ENCODE measurements around the gene MS4A4A. TPM values are rescaled to one million over a fixed set of nuclear protein-coding genes. Genes with fewer than 3 reads are reported as not detected.
A peak's percentile ranks its signal among the peaks of the same experiment; 100 is the strongest.

MS4A4A gene
- not detected for polyA plus RNA-seq

DNA sequence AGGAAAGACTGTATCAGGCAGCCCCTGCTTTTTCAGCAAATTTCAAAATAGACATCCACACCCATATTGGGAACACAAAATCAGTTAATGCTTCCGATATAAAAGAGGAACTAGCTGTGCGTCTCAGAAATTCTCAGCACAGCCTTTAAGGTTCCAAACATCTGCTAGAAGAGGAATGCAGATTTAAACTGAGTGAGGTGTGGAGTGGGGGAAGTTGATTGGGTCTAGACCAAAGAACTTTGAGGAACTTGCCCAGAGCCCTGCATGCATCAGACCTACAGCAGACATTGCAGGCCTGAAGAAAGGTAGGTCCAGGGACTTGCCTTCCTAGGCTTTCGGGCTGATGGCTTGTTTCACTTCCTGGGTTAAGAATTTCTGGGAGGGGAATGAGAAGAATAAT lies at the start of gene MS4A4A:
MS4A4A (plus strand) TSS at position 255 of the 400 bp plus-strand sequence; CDS start at position 265, 10 bp downstream.
- H3K4me1 Mint-ChIP-seq, result peaks cover 7 to 11% (median 9%) of the 10 kb centered on the region in 3 donors
- no peaks in the 10 kb centered on the region for H3K36me3 Mint-ChIP-seq
- peaks cover 0 to 1% (median 0%) of the 10 kb centered on the region in 3 donors for H3K9me3 Mint-ChIP-seq
- peak within 1 kb of the TSS in 1 of 3 donors; percentile 54 for H3K27ac Mint-ChIP-seq
- peak within 1 kb of the TSS in 1 of 4 donors; percentile 78 for H3K4me3 Mint-ChIP-seq
- H3K27me3 Mint-ChIP-seq, result no peaks in the 10 kb centered on the region

DNA sequence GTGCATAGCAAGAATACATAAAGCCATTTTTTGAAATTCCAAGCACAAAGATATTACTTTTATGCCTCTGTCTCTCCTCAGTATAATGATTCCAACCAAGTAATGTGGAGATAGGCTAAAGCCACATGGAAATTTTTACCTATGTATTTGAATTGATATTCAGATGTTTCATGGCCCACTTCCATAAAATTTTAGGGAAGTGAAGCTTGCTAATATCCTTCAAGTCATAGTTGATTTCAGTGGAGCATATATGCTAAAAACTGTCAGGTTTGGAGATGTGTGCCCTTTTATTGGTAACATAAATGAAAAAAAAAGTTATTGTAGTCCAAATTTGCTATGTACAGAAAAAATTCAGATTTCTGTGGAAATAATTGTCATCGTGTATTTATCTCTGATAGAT lies 49.8 kb upstream of the MS4A4A start:
- Mint-ChIP-seq H3K4me3 (no peak overlapping the region), H3K27me3 (peaks cover 5% of the 10 kb centered on the region), H3K27ac (no peak overlapping the region), H3K4me1 (no peaks in the 10 kb centered on the region), H3K9me3 (no peaks in the 10 kb centered on the region), H3K36me3 (no peaks in the 10 kb centered on the region)

DNA sequence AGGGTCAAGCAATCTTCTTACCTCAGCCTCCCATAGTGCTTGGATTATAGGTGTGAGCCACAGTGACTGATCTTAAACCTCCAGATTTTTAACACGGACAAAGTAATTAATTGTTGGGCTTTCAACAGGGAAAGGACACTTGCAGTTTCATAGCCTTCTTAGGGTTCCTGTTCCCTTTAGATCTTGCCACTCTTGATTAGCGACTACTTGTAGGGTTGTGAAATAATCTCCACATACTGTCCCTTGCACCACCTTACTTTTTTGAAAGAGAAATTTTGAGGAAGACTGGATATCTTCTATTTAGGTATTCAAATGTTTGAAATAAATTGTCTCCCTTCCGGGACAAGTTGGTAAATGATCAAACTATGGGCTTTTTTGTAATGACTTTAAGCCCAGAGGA lies 45.1 kb upstream of the MS4A4A start:
- Mint-ChIP-seq H3K36me3 (no peaks in the 10 kb centered on the region), H3K9me3 (no peaks in the 10 kb centered on the region), H3K4me3 (no peak overlapping the region), H3K4me1 (no peaks in the 10 kb centered on the region), H3K27me3 (peaks cover 4% of the 10 kb centered on the region), H3K27ac (no peak overlapping the region)

DNA sequence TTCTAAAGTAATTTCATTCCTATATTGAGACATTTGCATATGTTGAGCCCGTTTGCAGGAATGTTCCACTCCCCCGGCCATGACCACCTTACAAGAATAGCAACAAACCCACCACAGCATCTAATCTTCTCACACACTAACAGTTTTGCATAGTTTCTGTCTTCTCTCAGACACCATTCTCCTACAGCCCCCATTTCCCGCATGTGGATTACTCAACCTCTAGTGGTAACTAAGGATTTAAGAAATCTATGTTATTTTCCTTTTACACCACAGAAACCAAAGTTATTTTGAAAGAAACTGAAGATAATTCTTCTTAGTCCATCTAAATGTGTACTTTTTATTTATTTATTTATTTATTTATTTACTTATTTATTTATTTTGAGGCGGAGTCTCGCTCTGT lies 39.8 kb upstream of the MS4A4A start:
- Mint-ChIP-seq H3K27me3 (peaks cover 10% of the 10 kb centered on the region), H3K9me3 (no peaks in the 10 kb centered on the region), H3K27ac (no peak overlapping the region), H3K36me3 (no peaks in the 10 kb centered on the region), H3K4me1 (peaks cover 2 to 9% (median 8%) of the 10 kb centered on the region in 3 donors), H3K4me3 (no peak overlapping the region)

DNA sequence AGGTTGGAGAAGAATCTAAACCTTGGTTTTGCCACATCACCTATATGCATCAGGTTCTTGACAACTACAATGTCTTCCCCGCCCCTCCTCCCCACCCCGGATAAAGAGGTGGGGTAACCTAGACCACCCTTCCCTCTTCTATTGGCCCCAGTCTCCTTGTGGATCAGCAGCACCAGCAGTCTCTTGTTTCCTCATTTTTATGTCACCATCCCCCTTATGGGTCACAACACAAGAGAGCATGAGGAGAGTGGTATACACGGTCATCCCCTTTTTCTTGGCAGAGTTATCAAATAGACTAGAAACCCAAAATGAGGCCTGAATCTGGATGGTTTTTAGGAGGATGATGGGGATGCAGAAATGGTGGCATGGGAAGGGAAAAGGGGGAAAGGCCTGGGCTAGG lies 38.7 kb upstream of the MS4A4A start:
- no peak overlapping the region for H3K27ac Mint-ChIP-seq
- no peaks in the 10 kb centered on the region for H3K36me3 Mint-ChIP-seq
- H3K27me3 Mint-ChIP-seq, result peaks cover 10% of the 10 kb centered on the region
- no peaks in the 10 kb centered on the region for H3K9me3 Mint-ChIP-seq
- no peak overlapping the region for H3K4me3 Mint-ChIP-seq
- peaks cover 2 to 9% (median 8%) of the 10 kb centered on the region in 3 donors for H3K4me1 Mint-ChIP-seq

DNA sequence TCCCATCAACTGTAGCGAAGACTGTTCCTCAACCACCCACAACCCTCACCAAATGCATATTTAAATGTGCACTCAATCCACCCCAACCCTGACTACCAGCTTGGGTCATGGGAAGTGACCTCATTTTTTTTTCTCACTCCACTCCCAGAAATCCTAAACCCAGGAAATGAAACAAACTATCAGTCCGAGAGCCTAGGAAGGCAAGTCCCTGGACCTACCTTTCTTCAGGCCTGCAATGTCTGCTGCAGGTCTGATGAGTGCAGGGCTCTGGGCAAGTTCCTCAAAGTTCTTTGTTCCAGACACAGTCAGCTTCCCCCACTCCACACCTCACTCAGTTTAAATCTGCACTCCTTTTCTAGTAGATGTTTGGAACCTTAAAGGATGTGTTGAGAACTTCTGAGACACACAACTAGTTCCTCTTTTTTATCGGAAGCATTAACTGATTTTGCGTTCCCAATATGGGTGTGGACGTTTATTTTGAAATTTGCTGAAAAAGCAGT lies 37.7 kb upstream of the MS4A4A start, which contains the start of gene MS4A4E:
MS4A4E (minus strand) TSS at position 398 of the 500 bp plus-strand sequence. CDS start 13,082 bp downstream, outside the sequence.
- Mint-ChIP-seq H3K9me3 (no peaks in the 10 kb centered on the region), H3K27ac (no peak within 1 kb of the TSS), H3K36me3 (no peaks in the 10 kb centered on the region), H3K4me1 (peaks cover 2 to 9% (median 8%) of the 10 kb centered on the region in 3 donors), H3K27me3 (peaks cover 10% of the 10 kb centered on the region), H3K4me3 (no peak within 1 kb of the TSS)

DNA sequence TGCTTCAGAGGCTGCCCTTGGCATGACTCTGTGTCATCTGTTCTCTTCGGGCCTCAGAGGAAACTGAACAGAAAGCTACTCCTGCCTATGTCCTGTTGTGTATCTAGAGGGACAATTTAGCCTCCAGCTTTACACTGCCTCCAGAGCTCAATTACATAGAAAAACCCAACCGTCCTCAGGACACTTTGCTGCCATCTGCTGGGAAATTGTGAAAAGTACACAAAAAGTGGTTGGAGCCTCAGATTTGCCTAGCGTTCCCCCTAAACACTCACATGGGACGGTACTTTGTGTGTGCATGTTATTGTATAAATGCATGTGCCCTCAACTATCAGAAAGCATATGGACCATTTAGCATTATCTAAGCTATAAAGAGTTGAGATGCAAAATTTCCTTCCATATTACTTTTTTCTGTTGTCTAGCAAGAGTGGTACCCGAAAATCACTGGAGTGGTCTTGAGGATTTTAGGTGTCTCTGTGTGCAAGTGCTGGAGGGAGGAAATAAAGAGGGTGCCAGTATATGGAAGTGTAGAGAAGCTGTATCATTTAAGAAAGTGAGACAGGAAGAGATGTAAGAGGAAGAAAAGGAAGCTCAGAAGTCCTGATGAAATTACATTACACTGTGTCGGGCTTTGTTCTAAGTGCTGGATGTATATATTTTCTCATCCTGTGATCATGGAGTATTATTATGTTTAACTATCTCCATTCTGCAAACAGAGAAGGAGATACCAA lies 28.8 kb upstream of the MS4A4A start:
- Mint-ChIP-seq H3K36me3 (peaks cover 7% of the 10 kb centered on the region), H3K4me1 (no peaks in the 10 kb centered on the region), H3K27ac (peak overlapping the region in 1 of 3 donors; percentile 20), H3K4me3 (no peak overlapping the region), H3K27me3 (peaks cover 20% of the 10 kb centered on the region), H3K9me3 (peaks cover 4 to 12% (median 6%) of the 10 kb centered on the region in 3 donors)

DNA sequence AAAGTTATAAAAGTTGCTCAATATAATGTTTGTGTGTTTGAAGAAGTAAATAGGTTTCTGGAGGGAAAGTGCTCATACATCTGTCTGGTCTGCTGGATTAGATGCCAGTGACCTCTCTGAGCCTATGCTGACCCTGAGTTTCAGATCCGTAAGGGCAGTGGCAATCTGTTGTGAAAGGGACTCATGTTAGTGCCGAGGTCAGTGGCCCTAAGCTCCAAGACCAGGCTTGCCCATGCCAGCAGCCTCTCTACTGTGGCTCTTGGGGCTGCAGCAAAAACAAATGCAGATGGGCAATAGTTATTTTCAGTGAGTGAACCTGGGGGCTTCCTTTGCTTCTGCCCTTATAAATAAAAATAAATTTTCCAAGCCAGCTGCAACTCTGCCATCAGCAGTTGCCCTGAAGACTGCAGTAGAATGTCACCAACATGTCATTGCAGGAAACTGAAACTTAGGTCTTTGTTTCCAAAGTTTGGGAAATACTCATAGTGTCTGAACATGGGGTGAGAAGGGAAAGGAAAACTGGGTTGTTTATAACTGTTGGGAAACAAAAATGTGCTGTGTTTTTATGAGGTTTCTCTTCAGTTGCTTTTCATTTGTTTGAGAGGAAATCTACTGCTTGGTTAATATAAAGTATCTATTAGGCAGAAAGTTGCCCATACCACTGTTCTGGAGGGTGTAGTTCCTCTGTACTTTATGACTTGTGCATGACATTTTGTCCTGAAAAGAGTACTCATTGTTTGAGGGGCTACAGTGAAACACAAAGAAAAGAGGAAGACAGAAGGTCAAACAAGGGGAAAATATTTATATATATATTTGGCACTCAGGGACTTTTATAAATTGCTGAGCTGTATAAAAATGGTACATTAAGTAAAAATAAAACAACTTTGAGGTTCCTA lies 28.0 kb upstream of the MS4A4A start:
- Mint-ChIP-seq H3K4me1 (no peaks in the 10 kb centered on the region), H3K4me3 (no peak overlapping the region), H3K27ac (no peak overlapping the region), H3K36me3 (peaks cover 7% of the 10 kb centered on the region), H3K9me3 (peaks cover 4 to 12% (median 6%) of the 10 kb centered on the region in 3 donors), H3K27me3 (peaks cover 20% of the 10 kb centered on the region)

DNA sequence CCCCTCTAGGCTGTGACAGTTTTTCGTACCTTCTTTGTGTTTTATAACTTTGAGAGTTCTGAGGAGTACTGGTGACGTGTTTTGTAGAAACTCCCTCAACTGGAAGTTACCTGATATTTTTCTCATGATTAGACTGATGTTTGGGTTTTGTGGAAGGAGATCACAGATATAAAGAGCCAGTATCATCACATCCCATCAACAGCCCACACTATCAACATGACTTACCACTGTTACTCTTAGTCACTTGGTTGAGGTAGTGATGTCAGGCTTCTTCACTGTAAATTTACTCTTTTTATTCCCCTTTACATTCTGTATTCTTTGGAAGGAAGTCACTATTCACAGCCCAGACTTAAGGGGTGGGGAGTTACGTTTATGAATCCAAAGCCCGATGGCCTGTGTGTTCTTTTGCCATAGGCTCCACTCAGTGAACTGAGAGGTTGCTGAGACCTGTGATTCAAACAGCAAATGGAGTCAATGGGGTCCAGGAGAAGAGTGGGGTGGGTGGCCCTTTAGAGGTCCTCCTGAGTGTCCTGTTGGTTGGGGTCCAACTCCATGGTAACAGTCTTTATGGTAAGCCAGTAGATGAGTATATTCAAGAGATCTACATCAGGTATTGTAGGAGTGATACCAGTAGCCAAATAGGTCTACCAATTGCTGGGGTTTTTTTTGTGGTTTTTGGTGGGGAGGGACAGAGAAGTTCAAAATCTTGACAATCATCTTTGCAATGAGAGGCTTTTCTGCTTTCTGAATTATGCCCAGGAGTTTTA lies 22.3 kb upstream of the MS4A4A start:
- Mint-ChIP-seq H3K36me3 (peaks cover 3% of the 10 kb centered on the region), H3K27me3 (peaks cover 13% of the 10 kb centered on the region), H3K4me3 (no peak overlapping the region), H3K27ac (no peak overlapping the region), H3K9me3 (peaks cover 4 to 17% (median 6%) of the 10 kb centered on the region in 3 donors), H3K4me1 (no peaks in the 10 kb centered on the region)

DNA sequence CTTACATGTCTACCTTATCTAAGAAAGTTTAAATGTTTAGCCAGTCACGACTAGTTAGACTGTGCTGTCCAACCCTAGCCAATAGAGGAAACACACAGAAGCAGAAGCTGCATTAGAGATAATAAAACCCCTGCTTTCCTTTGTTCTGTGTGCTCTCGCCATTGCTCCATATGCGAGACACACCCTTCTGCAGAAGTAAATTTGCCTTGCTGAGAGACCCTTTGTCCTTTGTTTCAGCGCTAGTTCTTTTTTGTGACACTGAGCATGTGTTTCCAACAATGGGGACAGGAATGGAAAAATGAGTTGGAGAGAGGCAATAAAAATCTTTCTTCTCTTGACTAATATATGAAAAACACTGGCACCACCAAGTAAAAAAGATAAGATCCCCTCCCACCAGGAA lies 19.5 kb upstream of the MS4A4A start:
- no peak overlapping the region for H3K4me3 Mint-ChIP-seq
- H3K9me3 Mint-ChIP-seq, result peaks cover 0 to 5% (median 0%) of the 10 kb centered on the region in 3 donors

DNA sequence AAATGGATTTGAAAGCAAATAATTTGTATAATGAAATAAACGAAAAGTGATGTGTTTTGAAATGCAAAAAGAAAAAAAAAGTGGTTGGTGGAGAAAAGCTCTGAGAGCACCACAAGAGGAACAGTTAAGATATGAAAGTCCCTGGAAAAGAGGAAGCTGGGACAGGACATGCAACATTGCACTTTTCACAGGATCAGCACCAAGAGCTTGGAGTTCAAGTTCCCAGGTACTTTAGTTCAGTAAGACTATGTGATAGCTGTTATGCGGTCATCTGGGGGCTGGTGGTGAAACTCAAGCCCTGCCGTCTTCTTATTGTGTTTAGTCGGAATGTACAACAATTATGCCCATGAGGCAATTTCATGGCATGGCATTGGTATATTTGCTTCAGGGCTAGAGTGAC lies 17.1 kb upstream of the MS4A4A start:
- Mint-ChIP-seq H3K9me3 (peaks cover 0 to 5% (median 0%) of the 10 kb centered on the region in 3 donors), H3K4me1 (no peaks in the 10 kb centered on the region), H3K4me3 (no peak overlapping the region), H3K27ac (no peak overlapping the region), H3K27me3 (peaks cover 8% of the 10 kb centered on the region), H3K36me3 (no peaks in the 10 kb centered on the region)

More for the DNA sequence above, 19.5 kb upstream of the MS4A4A start:
- Mint-ChIP-seq H3K27me3 (peaks cover 8% of the 10 kb centered on the region), H3K4me1 (no peaks in the 10 kb centered on the region), H3K27ac (no peak overlapping the region), H3K36me3 (peaks cover 3% of the 10 kb centered on the region)

DNA sequence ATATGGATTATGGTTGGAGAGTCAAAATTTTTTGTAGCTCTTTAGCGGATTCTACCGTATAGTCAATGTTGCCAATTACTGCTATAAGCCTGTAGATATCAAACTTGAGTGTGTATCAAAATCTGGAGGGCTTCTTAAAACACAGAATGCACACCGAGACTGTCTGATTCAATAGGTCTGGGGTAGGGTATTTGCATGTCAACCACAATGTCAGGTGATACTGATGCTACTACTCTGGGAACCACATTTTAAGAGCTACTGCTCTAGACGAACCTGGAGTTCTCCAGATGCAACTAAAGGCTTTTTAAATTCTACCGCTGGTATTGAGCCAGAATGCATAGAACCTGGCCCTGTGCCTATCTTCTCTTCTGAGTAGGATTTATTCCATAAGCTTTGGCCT lies 15.8 kb upstream of the MS4A4A start:
- H3K27ac Mint-ChIP-seq, result no peak overlapping the region
- no peaks in the 10 kb centered on the region for H3K4me1 Mint-ChIP-seq
- no peaks in the 10 kb centered on the region for H3K36me3 Mint-ChIP-seq
- no peak overlapping the region for H3K4me3 Mint-ChIP-seq
- peaks cover 0 to 5% (median 0%) of the 10 kb centered on the region in 3 donors for H3K9me3 Mint-ChIP-seq
- peaks cover 8% of the 10 kb centered on the region for H3K27me3 Mint-ChIP-seq

DNA sequence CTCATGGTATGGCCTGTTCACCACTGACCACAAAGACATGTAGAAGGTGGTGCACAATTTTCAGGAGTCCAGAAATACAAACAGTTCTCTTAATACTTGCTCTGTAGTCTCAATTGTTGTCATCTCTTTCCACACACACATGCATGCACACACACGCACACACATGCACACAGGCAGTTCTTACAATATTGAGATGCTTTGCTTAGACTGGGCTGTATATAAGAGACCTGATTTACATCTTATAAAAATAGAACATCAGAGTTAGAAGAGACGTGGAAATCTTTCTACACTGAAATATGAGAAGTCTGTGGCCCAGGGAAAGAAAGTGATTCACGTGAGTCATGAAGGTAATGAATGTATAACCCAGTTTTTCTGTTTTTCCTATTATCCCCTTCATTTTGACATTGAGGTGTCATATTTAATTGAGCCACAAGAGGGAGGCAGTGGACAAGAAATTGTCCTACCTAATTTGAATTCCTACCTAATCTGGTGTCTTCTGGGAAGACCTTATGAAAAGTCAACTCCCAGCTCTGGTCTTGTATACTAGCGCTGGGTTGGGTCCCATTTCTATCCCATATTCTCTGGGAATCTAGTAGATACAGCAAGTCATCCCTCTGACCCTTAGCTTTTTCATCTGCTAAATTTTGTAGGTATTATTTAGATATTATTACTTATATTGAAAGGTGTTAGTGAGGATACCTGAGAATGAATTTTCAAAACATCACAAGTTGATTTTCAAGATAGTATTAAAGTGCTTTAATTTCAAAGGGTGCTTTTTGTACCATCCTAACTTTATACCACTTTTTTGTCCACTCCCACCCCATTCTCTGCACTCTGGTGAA lies 14.9 kb upstream of the MS4A4A start:
- H3K36me3 Mint-ChIP-seq, result no peaks in the 10 kb centered on the region
- H3K4me1 Mint-ChIP-seq, result no peaks in the 10 kb centered on the region
- peaks cover 8% of the 10 kb centered on the region for H3K27me3 Mint-ChIP-seq
- H3K9me3 Mint-ChIP-seq, result peaks cover 0 to 5% (median 0%) of the 10 kb centered on the region in 3 donors
- no peak overlapping the region for H3K27ac Mint-ChIP-seq
- H3K4me3 Mint-ChIP-seq, result no peak overlapping the region

DNA sequence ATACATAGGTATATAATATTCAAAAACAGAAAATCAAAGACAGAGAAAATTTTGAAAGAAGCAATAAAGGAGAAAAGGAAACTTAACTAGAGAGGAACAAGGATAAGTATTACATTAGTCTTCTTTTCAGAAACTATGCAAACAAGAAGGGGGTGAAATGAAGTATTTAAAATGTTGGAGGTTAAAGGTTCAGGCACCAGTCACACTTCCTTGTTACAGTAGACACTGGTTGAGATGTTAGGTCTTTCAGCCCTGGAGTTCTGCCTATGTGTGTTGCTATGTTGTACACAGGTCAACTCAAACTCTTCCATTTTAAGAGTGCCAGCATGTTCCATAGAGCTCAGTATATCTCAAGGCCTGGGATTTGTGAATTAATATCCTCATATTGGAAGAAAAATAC lies 6.0 kb upstream of the MS4A4A start:
- Mint-ChIP-seq H3K9me3 (peaks cover 0 to 1% (median 0%) of the 10 kb centered on the region in 3 donors), H3K4me3 (no peak overlapping the region), H3K4me1 (peaks cover 0 to 1% (median 0%) of the 10 kb centered on the region in 3 donors), H3K27me3 (no peaks in the 10 kb centered on the region), H3K27ac (no peak overlapping the region), H3K36me3 (no peaks in the 10 kb centered on the region)
